RWPE2 (cell line): Measurements from ENCODE around the gene PPAN.

Source experiments
- ATAC-seq: fragments of 200-7000 bp; cut with Tn5 transposase; 3 replicates; pipeline ENCODE4 v1.9.1; 2021; ENCODE audit warnings: low read depth
- DNase-seq: peaks from one replicate; pipeline ENCODE4 v3.0.0-alpha.2; 2020; ENCODE audit warnings: low spot score
- H3K27ac ChIP-seq: fragments of 450-650 bp; 2 replicates; pipeline ENCODE4 v1.5.1; 2017; ENCODE audit warnings: mild to moderate bottlenecking; ENCODE audit not compliant: poor library complexity, severe bottlenecking
- H3K27me3 ChIP-seq: fragments of 250-450 bp; sonication (Bioruptor Pico); 2 replicates; pipeline ENCODE4 v1.5.1; 2021; ENCODE audit warnings: mild to moderate bottlenecking, moderate library complexity; ENCODE audit not compliant: insufficient read depth, poor library complexity, severe bottlenecking
- H3K36me3 ChIP-seq: fragments of 250-450 bp; sonication (Bioruptor Pico); 2 replicates; pipeline ENCODE4 v1.5.1; 2020; ENCODE audit warnings: low read depth, mild to moderate bottlenecking, moderate library complexity
- H3K4me1 ChIP-seq: fragments of 250-450 bp; sonication (Bioruptor Pico); 2 replicates; pipeline ENCODE4 v1.5.1; 2021; ENCODE audit warnings: mild to moderate bottlenecking, moderate library complexity; ENCODE audit not compliant: insufficient read depth, poor library complexity, severe bottlenecking
- H3K4me3 ChIP-seq: fragments of 250-450 bp; sonication (Bioruptor Pico); 2 replicates; pipeline ENCODE4 v1.5.1; 2021; ENCODE audit warnings: mild to moderate bottlenecking, moderate library complexity; ENCODE audit not compliant: severe bottlenecking
- H3K9me3 ChIP-seq: fragments of 250-450 bp; sonication (Bioruptor Pico); 2 replicates; pipeline ENCODE4 v1.5.1; 2021; ENCODE audit warnings: mild to moderate bottlenecking, moderate library complexity; ENCODE audit not compliant: severe bottlenecking
- CTCF ChIP-seq: fragments of 450-650 bp; IDR thresholded peaks from one replicate; pipeline ENCODE4 v1.5.1; 2017; ENCODE audit warnings: mild to moderate bottlenecking, moderate library complexity; ENCODE audit not compliant: poor library complexity, severe bottlenecking

Gene PPAN

DNA sequence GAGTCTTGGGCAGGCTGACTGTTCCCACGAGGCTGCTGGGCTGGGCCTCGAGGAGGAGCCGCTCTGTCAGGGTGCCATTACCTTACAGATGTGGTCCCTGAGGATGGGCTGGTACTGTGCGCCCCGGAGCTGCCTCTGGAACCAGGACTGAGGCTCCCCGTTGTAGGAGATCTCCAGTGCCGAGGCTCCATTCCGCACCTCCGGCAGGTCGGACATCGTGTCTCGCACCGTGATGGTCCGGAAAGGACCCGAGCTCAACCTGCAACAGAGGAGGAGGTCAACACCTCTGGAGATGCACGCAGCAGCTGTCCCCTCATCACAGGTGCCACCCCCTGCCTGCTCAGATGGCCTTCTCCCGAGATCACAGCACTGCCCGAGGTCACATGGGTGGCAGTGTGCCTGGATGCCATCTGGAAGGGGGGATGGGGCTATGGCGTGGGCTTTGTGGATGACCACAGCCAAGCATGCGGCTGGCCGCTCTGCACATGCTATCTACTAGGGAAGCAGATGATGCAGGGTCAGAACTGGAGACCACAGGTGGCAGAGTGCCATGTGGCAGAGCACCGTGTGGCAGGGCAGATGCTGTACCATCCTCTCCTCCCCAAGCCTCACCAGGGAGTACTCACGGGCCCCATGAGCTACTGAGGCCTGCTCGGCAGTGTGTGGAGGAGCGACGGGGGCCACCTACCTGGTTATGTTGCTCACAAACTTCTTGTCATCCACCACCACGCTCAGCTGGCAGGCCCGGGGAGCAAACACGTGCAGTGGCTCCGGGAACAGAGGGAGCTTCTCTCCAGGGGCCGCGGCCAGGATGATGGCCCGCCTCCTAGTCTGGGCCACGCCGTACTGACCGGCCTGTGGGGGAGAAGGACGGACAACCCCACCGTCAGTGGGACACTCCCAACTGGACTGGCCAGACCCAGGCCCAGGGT, 31.9 kb downstream of the PPAN start:
- DNase-seq: no peak
- H3K27ac ChIP-seq: no peak overlapping the region
- H3K4me1 ChIP-seq: peaks cover 5% of the 10 kb centered on the region
- no peaks in the 10 kb centered on the region for H3K27me3 ChIP-seq
- ATAC-seq: no peak
- H3K9me3 ChIP-seq: no peaks in the 10 kb centered on the region
- peaks cover 98% of the 10 kb centered on the region for H3K36me3 ChIP-seq
- TF ChIP-seq CTCF: no peak
- H3K4me3 ChIP-seq: no peak overlapping the region

DNA sequence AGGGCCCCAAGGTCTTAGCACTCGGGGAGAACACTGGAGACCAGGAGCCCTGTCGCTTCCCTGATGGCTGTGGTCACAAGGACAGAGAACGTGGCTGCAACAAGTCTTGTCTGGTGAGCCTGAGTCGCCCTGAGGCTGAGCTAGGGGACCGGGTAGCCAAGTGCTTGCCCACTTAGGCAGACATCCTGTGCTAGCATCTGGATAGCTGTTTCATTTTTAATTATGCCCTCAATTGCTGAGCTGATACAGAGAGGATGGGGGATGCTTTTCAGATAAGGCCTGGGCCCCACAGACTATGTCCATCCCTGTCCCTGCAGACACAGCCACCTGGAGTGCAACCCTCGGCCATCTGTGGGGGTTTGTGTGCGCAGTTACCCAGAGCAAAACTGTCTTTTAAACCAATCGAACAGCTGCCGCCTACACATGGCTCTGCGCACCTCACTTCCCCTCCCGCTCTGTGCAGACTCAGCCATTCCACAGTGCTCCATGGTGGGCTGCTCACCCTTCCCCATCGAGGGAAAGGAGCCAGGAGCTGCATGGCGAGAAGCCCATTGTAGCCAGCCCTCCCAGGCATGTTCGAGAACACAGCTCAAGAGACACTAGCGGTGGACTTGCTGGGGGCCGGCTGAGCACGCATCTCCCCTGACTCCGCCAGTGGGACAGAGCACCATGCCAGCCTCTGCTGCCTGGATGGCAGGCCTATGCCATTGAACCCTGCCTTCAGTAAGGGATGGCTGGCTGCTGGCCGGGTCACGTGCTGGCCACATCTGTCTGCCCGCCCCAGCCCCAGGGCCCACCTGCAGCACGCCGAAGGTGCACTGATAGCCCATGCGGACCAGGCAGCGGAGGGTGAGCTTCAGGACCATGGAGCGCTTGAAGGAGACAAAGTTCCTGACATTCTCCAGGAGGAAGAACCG, 33.0 kb downstream of the PPAN start:
- H3K27me3 ChIP-seq: no peaks in the 10 kb centered on the region
- H3K36me3 ChIP-seq: peaks cover 98% of the 10 kb centered on the region
- no peak overlapping the region for H3K4me3 ChIP-seq
- H3K27ac ChIP-seq: no peak overlapping the region
- TF ChIP-seq CTCF: no peak
- DNase-seq: no peak
- ATAC-seq: no peak
- no peaks in the 10 kb centered on the region for H3K9me3 ChIP-seq
- peaks cover 5% of the 10 kb centered on the region for H3K4me1 ChIP-seq

DNA sequence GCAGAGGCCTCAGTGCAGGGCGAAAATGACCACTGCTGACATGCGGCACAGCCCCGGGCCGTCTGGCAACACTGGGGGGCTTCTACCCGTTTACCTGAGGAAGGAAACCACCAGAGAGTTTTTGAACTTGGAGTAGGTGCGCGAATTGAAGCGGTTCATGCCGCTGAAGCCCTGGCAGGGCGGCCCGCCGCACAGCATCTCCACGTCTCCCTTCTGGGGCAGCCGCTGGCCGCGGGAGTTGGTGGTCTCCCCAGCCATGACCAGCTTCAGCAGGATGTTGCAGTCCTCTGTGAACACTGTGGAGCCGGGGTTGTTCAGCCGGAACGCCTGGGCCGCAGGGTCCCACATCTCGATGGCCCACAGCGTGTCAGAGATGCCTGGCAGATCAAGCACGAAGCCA, 33.8 kb downstream of the PPAN start:
- Histone ChIP-seq H3K27me3 (no peaks in the 10 kb centered on the region), H3K4me1 (peaks cover 5% of the 10 kb centered on the region), H3K27ac (no peak overlapping the region), H3K36me3 (peaks cover 98% of the 10 kb centered on the region), H3K4me3 (no peak overlapping the region), H3K9me3 (no peaks in the 10 kb centered on the region)
- TF ChIP-seq CTCF: no peak
- ATAC-seq: no peak
- no peak for DNase-seq

GRCh38 chr19:10141479-10141878, 35.3 kb downstream of the PPAN start:
- H3K4me1 ChIP-seq: no peaks in the 10 kb centered on the region
- H3K27ac ChIP-seq: no peak overlapping the region
- no peaks in the 10 kb centered on the region for H3K9me3 ChIP-seq
- H3K27me3 ChIP-seq: no peaks in the 10 kb centered on the region
- H3K36me3 ChIP-seq: peaks cover 98% of the 10 kb centered on the region
- no peak for TF ChIP-seq CTCF
- H3K4me3 ChIP-seq: no peak overlapping the region
- DNase-seq: no peak
- no peak for ATAC-seq
